Lower lobe of right lung (tissue), 2 donors: ENCODE results near the gene C1orf50. TPM values are rescaled to one million over a fixed set of nuclear protein-coding genes. Genes with fewer than 3 reads are reported as not detected.
A peak's percentile ranks its signal among the peaks of the same experiment; 100 is the strongest.

Experiments used
- ATAC-seq, 2 donors: fragments of 200-7000 bp; cut with Tn5 transposase; one replicate each; pipeline ENCODE4 v1.9.1; 2020 to 2022; ENCODE audit warnings: mild to moderate bottlenecking in 2 of 2, moderate library complexity in 2 of 2
- DNase-seq: peaks from one replicate; pipeline ENCODE4 v3.0.0-alpha.2; 2020
- H3K27ac ChIP-seq: fragments of 200-600 bp; one replicate; pipeline ENCODE4 v1.8.0; 2022
- H3K27me3 ChIP-seq: fragments of 200-600 bp; one replicate; pipeline ENCODE4 v1.8.0; 2022; ENCODE audit warnings: low read depth
- H3K36me3 ChIP-seq: fragments of 200-600 bp; one replicate; pipeline ENCODE4 v1.8.0; 2022; ENCODE audit warnings: mild to moderate bottlenecking
- H3K4me1 ChIP-seq: fragments of 200-600 bp; one replicate; pipeline ENCODE4 v1.8.0; 2022
- H3K4me3 ChIP-seq: fragments of 200-600 bp; one replicate; pipeline ENCODE4 v1.8.0; 2022; ENCODE audit warnings: mild to moderate bottlenecking
- H3K9me3 ChIP-seq: fragments of 200-600 bp; one replicate; pipeline ENCODE4 v1.8.0; 2022
- CTCF ChIP-seq: fragments of 200-600 bp; IDR thresholded peaks from one replicate; pipeline ENCODE4 v1.8.0; 2022; ENCODE audit warnings: antibody characterized with exemption, mild to moderate bottlenecking
- intact Hi-C: fragments of 100-400 bp; cut with DNase I; formaldehyde crosslinking; loops from one replicate; pipeline ENCODE4 v1.11.0; 2022
- total RNA-seq: library from RNA; stranded (reverse); fragmentation: NEBNext Ultra II Directional; extraction: Animal tissue kit (Norgen Biotek cat#: 25700); gene quantifications from one replicate; pipeline ENCODE4 v1.2.1, GENCODE V29; 2021
- donor health status: DM: no; HTN: yes; CAD: no; lungs with severe emphysema.

The C1orf50 gene
- total RNA-seq, 1 donor from 2014 or later = 5.6 TPM

DNA sequence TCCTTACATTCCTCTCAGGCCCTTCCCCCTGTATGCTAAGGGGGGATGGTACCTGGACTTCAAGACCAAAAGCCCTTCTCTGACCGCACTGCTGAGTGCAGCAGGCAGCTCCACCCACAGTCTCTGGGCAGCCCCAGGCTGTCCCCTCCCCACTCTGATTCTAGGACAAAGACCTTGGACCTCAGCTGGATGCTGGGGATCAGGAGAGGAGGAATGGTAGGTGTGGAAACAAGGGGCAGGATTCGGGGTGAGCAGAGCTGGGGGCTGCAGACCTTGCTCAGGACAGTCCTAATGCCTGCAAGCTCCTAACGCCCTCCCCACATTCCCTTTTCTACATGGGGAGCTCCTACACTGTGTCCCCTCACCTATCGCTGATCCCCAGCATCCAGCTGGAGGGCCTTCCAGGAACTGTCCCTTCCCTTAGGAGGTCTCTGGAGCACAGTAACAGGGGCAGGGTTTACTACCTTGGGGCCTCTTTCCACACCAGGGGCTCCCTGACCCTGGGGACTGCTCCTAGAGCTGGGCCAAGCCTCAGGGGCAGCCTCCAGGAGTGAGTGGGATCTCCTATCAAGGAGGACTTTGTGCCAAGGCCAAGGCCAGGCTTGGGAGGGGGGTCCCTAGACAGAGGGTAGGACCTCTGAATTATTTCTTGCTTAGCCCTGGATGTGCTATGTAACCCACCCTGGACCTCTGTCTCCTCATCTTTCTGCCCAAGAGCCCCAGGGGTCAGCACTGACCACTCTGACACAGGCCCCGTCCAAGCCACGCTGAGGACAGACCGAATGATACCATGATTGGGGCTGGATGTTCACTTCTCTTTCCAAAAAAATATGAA is 32.6 kb upstream of the C1orf50 start:
- DNase-seq (no peak), ATAC-seq (no peak)
- H3K27me3 ChIP-seq = no peaks in the 10 kb centered on the region
- no peaks in the 10 kb centered on the region for H3K4me1 ChIP-seq
- no peaks in the 10 kb centered on the region for H3K36me3 ChIP-seq
- intact Hi-C loops = no loop called here
- no peak overlapping the region for H3K4me3 ChIP-seq
- TF ChIP-seq CTCF = no peak
- H3K27ac ChIP-seq = no peak overlapping the region
- H3K9me3 ChIP-seq = no peaks in the 10 kb centered on the region

DNA sequence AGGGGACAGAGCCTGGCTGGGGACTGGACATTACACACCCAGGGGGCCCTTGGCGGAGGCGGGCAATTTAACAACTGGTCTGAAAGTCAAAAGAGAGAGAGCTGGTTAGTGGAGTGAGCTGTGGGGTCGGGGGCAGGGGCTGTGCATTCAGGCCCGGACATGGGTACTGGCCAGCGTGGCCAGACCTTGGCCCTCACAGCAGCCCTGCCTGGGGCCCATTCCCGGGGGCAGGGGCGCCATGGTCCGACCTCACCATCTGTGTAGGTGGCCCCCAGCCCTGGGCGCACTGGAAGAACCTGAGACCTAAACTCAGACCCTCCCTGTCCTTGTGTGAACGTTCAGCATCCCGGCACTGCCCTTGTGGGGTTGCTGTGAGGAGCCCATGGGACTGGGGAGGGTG is 32.0 kb upstream of the C1orf50 start:
- intact Hi-C loops = no loop called here
- no peak for ATAC-seq

GRCh38 chr1:42735477-42736105 is 31.5 kb upstream of the C1orf50 start:
- TF ChIP-seq CTCF = no peak
- no peak for DNase-seq
- intact Hi-C loops = no loop called here

More for the DNA sequence above, 32.0 kb upstream of the C1orf50 start:
- no peaks in the 10 kb centered on the region for H3K9me3 ChIP-seq
- no peaks in the 10 kb centered on the region for H3K27me3 ChIP-seq
- no peak overlapping the region for H3K27ac ChIP-seq
- DNase-seq = no peak
- H3K4me3 ChIP-seq = no peak overlapping the region
- H3K36me3 ChIP-seq = no peaks in the 10 kb centered on the region
- no peak for TF ChIP-seq CTCF
- H3K4me1 ChIP-seq = no peaks in the 10 kb centered on the region

DNA sequence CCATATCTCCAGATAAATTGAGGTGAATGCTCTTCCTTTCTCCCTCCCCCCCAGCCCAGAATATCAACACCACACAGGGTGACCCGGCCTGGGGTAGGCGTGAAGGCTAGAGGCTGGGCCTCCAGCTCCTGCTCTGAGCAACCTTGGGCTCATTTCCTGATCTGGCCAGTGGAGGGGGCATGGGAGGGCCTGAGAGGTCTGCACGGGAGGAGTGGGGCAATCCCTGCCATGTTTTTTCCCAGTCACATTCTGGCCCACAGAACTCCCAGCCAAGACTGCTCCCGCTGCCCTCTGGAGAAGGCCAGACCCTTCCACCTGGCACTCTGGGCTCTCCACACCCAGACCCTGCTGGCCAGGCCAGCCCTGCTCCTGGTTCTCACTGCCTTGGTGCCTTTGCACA is 30.9 kb upstream of the C1orf50 start:
- no peaks in the 10 kb centered on the region for H3K27me3 ChIP-seq
- peak; percentile 38 to 59 for ATAC-seq
- intact Hi-C loops = no loop called here

More at GRCh38 chr1:42735477-42736105, 31.5 kb upstream of the C1orf50 start:
- Histone ChIP-seq H3K9me3 (no peaks in the 10 kb centered on the region), H3K4me3 (no peak overlapping the region), H3K27ac (no peak overlapping the region), H3K36me3 (no peaks in the 10 kb centered on the region), H3K4me1 (no peaks in the 10 kb centered on the region), H3K27me3 (no peaks in the 10 kb centered on the region)
- no peak for ATAC-seq

More for the DNA sequence above, 30.9 kb upstream of the C1orf50 start:
- no peak for TF ChIP-seq CTCF
- Histone ChIP-seq H3K27ac (no peak overlapping the region), H3K9me3 (no peaks in the 10 kb centered on the region), H3K4me1 (no peaks in the 10 kb centered on the region), H3K36me3 (no peaks in the 10 kb centered on the region), H3K4me3 (no peak overlapping the region)
- no peak for DNase-seq
